GM19043 (cell line): ENCODE results near the gene FOXE3.
"Not testable (repeated sequence)": the region's sequence is repeated elsewhere in the genome, so short reads cannot be mapped to it uniquely, and the experiment has no call there.

Experiments
- ATAC-seq: cut with Tn5 transposase; IDR thresholded peaks from one replicate; pipeline ENCODE4 v1.9.1; 2021; ENCODE audit warnings: low read depth; ENCODE audit not compliant: unreplicated experiment

FOXE3 gene

DNA sequence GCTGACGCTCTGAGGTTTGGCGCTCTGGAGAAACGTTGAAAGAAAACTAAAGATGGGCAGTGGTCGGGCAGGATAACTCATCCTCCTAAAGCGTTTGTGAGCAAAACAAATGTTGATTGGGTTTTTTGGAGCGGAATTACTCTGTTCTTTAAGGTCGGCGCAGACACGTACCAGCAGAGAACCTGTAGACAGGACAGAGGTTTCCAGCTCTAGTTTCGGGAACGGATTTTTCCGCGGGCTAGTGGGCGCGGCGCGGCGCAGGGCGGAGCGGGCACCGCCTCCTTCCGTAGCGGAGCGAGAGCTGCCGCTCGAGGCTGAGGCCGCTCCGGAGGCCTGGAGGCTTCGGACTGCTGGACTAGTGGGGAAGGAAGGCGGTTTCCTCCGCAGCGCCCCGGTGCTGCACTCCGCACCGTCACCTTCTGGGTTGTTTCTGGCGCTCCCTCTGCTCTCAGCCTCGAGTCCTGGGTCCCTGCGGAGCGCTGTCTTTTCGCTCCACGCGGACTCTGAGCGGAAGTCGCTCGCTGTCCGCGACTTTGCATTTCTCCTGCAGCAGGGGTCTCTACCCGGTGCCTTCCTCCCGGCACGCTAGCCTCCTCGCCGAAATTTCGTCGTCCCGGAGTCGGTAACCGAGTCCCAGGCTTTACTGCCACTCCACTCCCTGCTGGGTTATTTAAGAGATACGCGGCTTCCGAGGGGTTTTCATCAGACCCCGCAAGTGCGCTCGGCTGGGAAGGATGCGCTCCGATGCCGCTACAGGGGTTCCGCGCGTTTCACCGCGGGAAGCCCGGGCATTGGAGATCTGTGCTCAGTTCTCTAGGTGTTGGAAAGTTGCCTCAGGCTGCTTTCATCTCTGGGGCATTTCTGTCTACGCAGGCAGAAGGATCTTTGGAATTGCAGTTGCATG lies 28.7 kb downstream of the FOXE3 start:
- ATAC-seq: no peak

DNA sequence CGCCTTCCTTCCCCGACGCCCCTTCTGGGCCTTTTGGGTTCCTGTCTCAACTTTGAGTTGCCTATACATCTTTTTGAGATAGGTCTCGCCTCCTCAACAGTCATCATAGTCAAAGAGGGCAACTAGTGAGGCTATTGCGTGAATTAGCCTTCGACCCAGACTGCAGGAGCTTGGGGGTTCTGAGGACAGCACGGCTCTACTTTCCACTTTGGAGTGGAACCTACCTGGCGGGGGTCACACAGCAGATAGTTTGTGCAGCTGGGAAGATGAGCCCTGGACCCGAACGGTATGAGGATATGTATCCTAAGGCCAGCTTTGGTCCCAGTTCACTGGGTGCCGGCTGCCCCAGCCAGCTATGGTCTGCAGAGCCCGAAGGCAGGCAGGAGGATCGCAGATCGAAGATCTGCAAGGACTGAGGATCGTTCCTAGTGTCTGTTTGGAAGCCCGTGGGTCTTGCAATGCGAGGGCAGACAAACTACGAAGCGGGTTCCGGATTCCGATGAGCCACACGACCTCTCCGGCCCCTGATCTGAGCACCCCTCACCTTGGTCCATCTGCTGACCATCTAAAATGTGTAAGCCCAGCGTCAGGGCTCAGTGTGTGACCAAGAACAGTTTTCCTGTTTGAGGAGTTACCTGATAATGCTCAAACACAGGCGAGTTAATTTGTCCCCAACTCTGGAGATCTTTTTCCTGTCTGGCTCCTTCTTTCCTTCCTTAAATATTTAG lies 29.9 kb downstream of the FOXE3 start:
- no peak for ATAC-seq

DNA sequence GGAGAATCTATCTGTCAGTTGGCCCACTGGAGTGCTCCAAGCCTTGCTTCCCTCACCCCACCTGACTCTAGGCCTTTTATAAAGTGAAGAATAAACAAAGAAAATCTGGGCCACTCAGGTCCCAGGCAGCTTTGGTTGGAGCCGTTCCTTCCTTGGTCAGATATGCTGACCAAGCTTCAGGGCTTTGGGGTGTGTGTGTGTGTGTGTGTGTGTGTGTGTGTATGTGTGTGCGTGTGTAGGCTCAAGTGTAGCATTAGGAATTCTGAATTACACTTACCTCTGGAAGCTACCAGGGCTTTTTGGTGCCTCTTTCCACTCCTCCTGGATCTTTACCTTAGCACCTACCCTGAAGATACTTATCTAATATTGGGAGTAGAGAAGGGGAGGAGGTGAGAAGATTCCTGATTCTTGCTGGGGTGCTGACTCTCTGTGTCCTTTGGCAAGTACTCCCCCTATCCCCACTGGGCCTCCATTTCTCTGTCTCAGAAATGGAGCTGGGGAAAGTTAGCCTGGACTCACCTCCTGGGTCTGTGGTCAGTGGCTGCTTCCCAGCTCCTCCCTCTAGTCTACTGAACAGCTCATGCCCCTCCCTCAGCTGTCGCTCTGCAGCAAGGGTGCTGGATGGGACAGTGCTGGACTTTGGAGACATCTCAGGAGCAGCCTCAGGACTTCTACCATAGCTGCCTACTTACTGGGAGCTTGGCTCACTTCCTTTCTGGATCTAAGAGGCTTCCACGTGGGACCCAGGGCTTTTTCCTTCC lies 32.6 kb downstream of the FOXE3 start:
- no peak for ATAC-seq

DNA sequence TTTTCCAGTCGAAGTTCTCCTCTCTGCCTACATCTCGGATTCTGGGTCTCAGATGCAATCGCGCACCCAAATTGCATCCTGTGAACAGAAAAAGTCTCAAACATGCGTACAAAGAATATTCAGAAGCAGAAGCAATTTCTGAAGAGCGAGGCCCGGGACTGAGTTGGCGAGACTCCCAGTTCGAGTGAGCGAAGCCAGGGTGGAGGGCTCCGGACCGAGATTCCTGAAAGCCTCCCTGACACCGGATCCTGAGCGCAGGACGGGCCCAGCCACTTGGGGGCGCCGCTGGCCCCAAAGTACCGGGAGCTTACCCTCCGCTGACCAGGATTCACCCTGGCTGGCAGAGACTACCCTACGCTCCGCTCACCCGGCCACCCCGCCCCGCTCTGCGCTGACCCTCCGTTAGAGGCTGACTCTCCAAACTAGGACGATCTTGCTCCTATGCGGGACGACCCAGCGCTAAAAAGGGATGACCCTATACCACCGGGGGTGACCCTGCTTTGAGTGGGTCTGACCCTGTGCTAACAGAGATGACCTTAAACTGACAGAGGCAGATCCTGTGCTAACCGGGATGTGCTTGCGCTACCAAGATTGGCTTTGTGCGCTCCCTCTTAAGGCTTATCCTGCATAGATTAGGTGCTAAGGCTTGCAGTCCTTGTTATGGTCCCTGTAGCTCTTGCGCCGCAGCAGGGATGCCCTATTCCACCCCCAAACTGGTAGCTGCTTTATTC lies 33.9 kb downstream of the FOXE3 start:
- ATAC-seq: no peak

DNA sequence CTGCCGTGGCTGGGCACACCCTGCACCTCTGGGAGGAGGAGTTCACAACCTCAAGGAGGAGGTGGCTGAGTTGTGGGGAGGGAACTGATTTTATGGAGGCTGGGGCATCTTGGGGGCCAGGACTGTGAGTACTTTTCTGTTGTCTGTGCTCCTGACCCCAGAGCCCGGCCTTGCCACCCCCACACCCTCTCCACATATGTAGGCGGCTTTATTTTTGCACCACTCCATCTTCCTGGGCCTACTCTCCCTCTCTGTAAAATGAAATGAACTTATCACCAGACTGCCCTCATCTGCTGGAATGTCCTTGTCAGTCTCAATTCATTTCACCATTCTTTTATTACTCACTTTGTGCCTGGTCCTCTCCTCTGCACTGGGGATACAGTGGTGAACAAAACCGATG lies 34.5 kb downstream of the FOXE3 start:
- no peak for ATAC-seq

DNA sequence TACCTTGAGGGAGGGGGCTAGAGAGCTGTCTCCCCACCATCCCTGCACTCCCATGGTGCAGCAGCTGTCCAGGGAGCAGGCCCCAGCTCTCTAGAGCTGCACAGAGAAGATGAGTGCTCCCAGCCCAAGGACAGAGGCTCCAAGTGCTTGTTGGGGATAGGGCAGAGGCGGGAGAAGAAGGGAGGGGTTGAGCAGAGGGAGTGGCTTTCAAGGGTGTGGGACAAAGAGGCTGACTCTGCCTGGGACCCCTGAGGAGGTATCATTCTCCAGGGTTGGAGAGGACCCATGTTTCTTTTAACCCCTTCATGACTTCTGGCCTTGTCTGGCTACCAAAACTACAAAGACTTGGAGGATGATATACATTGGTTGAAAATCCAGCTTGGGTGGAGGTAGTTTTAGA lies 36.3 kb downstream of the FOXE3 start:
- no peak for ATAC-seq

DNA sequence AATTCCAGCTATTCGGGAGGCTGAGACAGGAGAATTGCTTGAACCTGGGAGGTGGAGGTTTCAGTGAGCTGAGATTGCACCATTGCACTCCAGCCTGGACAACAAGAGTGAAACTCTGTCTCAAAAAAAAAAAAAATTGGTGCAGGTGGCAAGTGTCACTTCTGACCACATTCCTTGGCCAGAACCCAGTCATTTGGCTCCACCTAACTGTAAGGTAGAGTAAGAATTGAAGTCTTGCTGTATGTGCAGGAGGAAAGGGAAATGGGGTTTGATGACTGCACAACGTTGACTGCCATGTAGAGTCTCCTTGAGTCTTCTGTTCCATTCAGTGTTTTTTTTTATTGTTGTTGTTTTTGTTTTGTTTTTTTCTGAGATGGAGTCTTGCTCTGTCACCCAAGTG lies 37.8 kb downstream of the FOXE3 start:
- not testable (repeated sequence) for ATAC-seq

DNA sequence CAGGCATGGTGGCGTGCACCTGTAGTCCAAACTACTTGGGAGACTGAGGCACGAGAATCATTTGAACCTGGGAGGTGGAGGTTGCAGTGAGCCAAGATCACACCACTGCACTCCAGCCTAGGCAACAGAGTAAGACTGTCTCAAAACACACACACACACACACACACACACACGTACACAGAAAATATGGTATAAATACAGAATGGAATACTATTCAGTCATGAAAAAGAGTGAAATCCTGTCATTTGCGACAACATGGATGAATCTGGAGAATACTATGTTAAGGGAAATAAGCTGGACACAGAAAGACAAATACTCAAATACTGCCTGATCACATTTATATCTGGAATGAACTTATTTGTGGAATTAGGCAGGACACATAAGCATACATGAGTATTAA lies 40.2 kb downstream of the FOXE3 start:
- ATAC-seq: no peak

DNA sequence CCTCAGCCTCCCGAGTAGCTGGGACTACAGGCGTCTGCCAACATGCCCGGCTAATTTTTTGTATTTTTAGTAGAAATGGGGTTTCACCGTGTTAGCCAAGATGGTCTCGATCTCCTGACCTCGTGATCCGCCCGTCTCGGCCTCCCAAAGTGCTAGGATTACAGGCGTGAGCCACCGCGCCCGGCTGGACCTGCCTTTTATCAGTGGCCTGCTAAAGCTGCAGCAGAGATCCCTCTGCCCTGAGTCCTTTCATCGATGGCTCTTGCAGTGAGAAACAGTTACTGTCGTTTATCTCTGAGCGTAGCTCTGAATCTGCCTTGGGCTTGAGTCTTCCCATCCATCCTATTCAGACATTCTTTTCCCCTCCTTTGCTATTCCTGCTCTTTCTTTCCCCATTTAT lies 41.5 kb downstream of the FOXE3 start:
- ATAC-seq: not testable (repeated sequence)

DNA sequence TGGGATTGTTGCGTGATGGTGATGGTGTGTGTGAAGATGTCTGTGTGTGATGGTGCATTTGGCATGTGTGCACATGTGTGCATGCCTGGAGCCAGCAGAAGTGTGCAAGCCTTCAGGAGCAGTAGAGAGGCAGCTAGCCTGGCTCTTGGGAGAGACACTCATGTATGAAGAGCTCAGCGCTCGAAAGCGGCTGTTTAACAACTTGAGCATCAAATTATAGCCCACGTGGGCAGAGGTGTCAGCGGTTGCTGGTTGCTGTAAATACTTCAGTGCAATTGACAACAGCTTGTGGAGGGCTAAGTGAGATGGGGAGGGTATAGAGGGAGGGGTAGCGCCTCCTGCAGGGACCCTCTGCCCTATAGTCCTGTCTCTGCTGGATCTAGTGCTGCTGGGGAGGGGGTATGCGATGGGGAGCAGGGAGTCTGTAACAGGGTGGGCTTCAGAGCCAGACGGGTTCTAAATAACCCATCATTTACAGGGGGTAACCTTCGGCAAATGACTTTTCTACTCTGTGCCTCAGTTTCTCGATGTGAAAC lies 43.2 kb downstream of the FOXE3 start:
- no peak for ATAC-seq

DNA sequence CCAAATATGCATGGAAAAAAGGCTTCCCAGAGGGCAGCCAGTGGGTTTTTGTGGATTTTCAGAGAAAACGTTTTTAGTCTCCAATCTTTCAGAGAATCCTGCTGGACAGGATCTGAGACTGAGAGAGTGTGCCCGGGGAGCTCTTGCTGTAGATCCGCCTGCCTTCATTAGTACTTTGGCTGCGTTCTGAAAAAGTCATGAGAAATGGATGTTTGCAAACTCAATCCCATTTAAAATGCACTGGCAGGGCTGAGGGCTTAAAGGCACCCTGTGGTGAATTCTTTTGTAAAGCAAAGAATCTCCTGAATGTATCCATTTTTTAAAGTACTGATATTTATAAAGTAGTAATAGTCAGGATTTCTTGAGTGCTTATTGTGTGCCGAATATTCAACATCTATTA lies 44.0 kb downstream of the FOXE3 start:
- no peak for ATAC-seq

DNA sequence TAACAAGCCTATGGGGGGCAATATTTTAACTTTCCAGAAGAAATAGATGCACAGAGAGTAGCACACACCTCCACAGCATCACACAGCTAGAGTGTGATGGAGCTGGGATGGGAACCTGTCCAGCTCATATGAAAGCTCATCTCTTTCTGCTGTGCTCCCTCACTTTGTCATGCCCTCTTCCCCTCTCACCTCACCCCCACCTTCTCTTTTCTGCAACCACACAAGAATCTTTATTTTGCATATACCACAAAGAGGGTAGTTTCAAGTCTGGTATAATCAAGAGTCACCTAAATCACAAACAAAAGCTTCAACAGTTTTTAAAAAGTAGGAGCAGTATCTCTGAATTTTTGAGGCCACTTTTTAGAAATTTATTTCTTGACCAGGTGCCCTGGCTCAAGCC lies 44.4 kb downstream of the FOXE3 start:
- no peak for ATAC-seq

DNA sequence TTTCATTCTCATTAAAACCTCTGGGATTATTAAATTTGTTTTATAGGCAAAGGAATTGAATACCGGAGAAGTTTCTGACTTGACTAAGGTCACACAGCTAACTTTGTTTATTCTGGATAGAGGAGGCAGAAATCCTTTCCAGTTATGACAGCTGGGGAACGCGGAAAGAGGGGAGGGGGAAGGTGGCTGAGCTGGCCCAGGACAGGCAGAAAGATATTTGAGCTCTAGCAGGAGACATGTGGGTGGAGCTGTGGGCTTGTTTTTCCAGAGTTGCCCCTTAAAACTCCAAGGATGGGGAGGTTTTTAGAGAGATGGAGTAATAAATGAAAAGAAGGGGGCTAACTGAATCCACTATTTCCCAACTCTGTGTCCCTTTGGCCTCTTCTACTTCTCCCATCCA lies 49.5 kb downstream of the FOXE3 start:
- ATAC-seq: no peak
